DND-41 (cell line): ENCODE data around the gene PIP.
"Not testable (repeated sequence)": the region's sequence is repeated elsewhere in the genome, so short reads cannot be mapped to it uniquely, and the experiment has no call there.

Experiments used
- ATAC-seq: fragments of 200-7000 bp; cut with Tn5 transposase; 3 replicates; pipeline ENCODE4 v1.9.1; 2021; ENCODE audit warnings: low read depth; ENCODE audit not compliant: insufficient read depth
- DNase-seq: peaks from one replicate; pipeline ENCODE4 v3.0.0-alpha.2; 2020
- H2AFZ ChIP-seq: 2 replicates; pipeline ENCODE4 v1.6.0; 2012; ENCODE audit warnings: low read depth, low read length
- H3K27ac ChIP-seq: 2 replicates; pipeline ENCODE4 v1.5.1; 2012; ENCODE audit warnings: low read length, inconsistent platforms
- H3K27me3 ChIP-seq: fragments of 200-600 bp; sonication (generic); 2 replicates; pipeline ENCODE4 v1.6.0; 2012; ENCODE audit warnings: low read length, mild to moderate bottlenecking, inconsistent platforms; ENCODE audit not compliant: insufficient read depth, poor library complexity
- H3K36me3 ChIP-seq: 2 replicates; pipeline ENCODE4 v1.5.1; 2012; ENCODE audit warnings: low read length, inconsistent platforms; ENCODE audit not compliant: insufficient read depth
- H3K4me1 ChIP-seq: 2 replicates; pipeline ENCODE4 v1.5.1; 2012; ENCODE audit warnings: mild to moderate bottlenecking, low read length; ENCODE audit not compliant: insufficient read depth
- H3K4me2 ChIP-seq: 2 replicates; pipeline ENCODE4 v1.6.0; 2012; ENCODE audit warnings: mild to moderate bottlenecking, moderate library complexity, low read length, inconsistent platforms; ENCODE audit not compliant: insufficient read depth
- H3K4me3 ChIP-seq, 2 experiments: fragments of 200-600 bp in 1 of 2; shearing (Covaris generic) in 1 of 2; 2 replicates each; pipeline ENCODE4 v1.5.1; 2012 to 2016; ENCODE audit warnings: inconsistent platforms in 2 of 2, low read length in 2 of 2, mild to moderate bottlenecking in 2 of 2, low read depth in 1 of 2, moderate library complexity in 1 of 2
- H3K79me2 ChIP-seq: 2 replicates; pipeline ENCODE4 v1.6.0; 2012; ENCODE audit warnings: low read length, inconsistent platforms; ENCODE audit not compliant: insufficient read depth
- H3K9ac ChIP-seq: 2 replicates; pipeline ENCODE4 v1.6.0; 2012; ENCODE audit warnings: low read depth, mild to moderate bottlenecking, inconsistent platforms, low read length, moderate library complexity
- H3K9me3 ChIP-seq: 2 replicates; pipeline ENCODE4 v1.5.1; 2012; ENCODE audit warnings: low read length, moderate library complexity, mild to moderate bottlenecking, inconsistent platforms; ENCODE audit not compliant: insufficient read depth, severe bottlenecking
- H4K20me1 ChIP-seq: 2 replicates; pipeline ENCODE4 v1.6.0; 2012; ENCODE audit warnings: low read length; ENCODE audit not compliant: insufficient read depth
- EZH2 ChIP-seq: IDR thresholded peaks from 3 replicates; pipeline ENCODE4 v1.6.1; 2012; ENCODE audit warnings: borderline replicate concordance, low read depth, mild to moderate bottlenecking, moderate library complexity, low read length, inconsistent platforms; ENCODE audit not compliant: severe bottlenecking
- TF ChIP-seq, protein P1 (sequence below): IDR thresholded peaks from 2 replicates; pipeline ENCODE4 v1.5.1; 2012; ENCODE audit warnings: borderline replicate concordance, low read length, moderate library complexity, mild to moderate bottlenecking; ENCODE audit not compliant: poor library complexity, severe bottlenecking; ENCODE audit errors: extremely low read depth

Gene PIP

DNA sequence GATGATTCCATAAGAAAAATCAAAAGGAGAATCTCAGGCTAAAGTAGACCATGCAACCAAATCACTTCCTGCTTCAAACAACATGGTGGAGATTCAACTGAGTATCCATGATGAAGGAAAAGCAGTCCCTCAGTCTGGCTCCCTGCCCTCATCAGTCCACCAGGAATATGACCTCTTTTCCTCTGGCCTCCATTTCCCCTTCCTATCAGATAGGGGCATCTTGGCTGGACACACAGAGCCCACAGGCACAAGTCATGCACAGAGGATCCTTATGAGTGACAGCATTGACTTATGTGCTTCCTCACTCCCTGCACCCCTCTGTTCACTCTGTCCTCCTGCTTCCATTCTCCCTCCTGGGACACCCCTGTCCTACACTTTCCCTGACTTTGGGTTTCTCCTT is 16.8 kb downstream of the PIP start:
- Histone ChIP-seq H3K9me3 (no peaks in the 10 kb centered on the region), H3K9ac (no peak overlapping the region), H2AFZ (no peak overlapping the region), H3K79me2 (no peaks in the 10 kb centered on the region), H3K27me3 (no peaks in the 10 kb centered on the region), H3K4me3 (no peak overlapping the region), H3K36me3 (no peaks in the 10 kb centered on the region), H3K27ac (no peak overlapping the region), H4K20me1 (no peaks in the 10 kb centered on the region), H3K4me1 (no peaks in the 10 kb centered on the region), H3K4me2 (no peak overlapping the region)
- no peak for DNase-seq
- ATAC-seq = no peak
- TF ChIP-seq, protein P1, sequence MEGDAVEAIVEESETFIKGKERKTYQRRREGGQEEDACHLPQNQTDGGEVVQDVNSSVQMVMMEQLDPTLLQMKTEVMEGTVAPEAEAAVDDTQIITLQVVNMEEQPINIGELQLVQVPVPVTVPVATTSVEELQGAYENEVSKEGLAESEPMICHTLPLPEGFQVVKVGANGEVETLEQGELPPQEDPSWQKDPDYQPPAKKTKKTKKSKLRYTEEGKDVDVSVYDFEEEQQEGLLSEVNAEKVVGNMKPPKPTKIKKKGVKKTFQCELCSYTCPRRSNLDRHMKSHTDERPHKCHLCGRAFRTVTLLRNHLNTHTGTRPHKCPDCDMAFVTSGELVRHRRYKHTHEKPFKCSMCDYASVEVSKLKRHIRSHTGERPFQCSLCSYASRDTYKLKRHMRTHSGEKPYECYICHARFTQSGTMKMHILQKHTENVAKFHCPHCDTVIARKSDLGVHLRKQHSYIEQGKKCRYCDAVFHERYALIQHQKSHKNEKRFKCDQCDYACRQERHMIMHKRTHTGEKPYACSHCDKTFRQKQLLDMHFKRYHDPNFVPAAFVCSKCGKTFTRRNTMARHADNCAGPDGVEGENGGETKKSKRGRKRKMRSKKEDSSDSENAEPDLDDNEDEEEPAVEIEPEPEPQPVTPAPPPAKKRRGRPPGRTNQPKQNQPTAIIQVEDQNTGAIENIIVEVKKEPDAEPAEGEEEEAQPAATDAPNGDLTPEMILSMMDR = no peak
- no peak for TF ChIP-seq EZH2

GRCh38 chr7:143150696-143151095 is 18.8 kb downstream of the PIP start:
- not testable (repeated sequence) for H3K4me1 ChIP-seq, H3K9me3 ChIP-seq, H3K4me3 ChIP-seq, H4K20me1 ChIP-seq, H3K27ac ChIP-seq, DNase-seq, H3K27me3 ChIP-seq, H2AFZ ChIP-seq, H3K4me2 ChIP-seq, H3K36me3 ChIP-seq, H3K9ac ChIP-seq, ATAC-seq, H3K79me2 ChIP-seq

DNA sequence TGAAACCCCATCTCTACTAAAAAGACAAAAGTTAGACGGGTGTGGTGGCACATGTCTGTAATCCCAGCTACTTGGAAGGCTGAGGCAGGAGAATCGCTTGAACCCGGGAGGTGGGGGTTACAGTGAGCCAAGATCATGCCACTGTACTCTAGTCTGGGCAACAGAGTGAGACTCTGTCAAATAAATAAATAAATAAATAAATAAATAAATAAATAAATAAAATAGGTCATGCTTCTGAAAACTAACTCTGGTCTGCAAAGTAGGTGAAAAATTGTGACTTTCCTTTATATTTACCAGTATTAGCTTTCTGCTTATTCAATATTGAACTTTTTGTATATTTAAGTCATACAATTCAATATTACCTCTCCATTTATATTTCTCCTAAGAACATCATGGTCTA is 26.7 kb downstream of the PIP start:
- H3K36me3 ChIP-seq, H4K20me1 ChIP-seq, H3K9me3 ChIP-seq, H3K79me2 ChIP-seq, H3K9ac ChIP-seq, DNase-seq, H3K4me1 ChIP-seq, H3K4me3 ChIP-seq, H3K4me2 ChIP-seq, H3K27ac ChIP-seq, H2AFZ ChIP-seq, H3K27me3 ChIP-seq, ATAC-seq: not testable (repeated sequence)

- no peak overlapping the region for H3K27ac ChIP-seq
Measured at GRCh38 chr7:143171697-143172096, 39.8 kb downstream of the PIP start.

More at GRCh38 chr7:143171697-143172096, 39.8 kb downstream of the PIP start:
- Histone ChIP-seq H3K79me2 (no peaks in the 10 kb centered on the region), H3K27me3 (no peaks in the 10 kb centered on the region), H3K36me3 (no peaks in the 10 kb centered on the region), H3K4me1 (no peaks in the 10 kb centered on the region), H3K9ac (no peak overlapping the region), H2AFZ (no peak overlapping the region), H3K4me2 (no peak overlapping the region), H3K4me3 (no peak overlapping the region), H4K20me1 (no peaks in the 10 kb centered on the region), H3K9me3 (peaks cover 3% of the 10 kb centered on the region)
- DNase-seq = no peak
- no peak for ATAC-seq
- TF ChIP-seq, protein P1 = no peak
- TF ChIP-seq EZH2 = no peak
